Measurements from ENCODE around the gene SEMA3F. TPM values are rescaled to one million over a fixed set of nuclear protein-coding genes. Genes with fewer than 3 reads are reported as not detected.

Gene SEMA3F
- total RNA-seq, 6 experiments from 2014 or later = 1.2 to 5.9 (median 4.2) TPM

- ATAC-seq = no peak
- no CpG with 5 or more reads among the region's 10 CpGs for WGBS (ENCODE audit: insufficient coverage, low coverage, low lambda C conversion rate, missing lambda C conversion rate)
- Histone ChIP-seq H3K4me3 (no peak overlapping the region), H3K36me3 (peaks cover 27 to 70% (median 48%) of the 10 kb centered on the region in 4 donors), H3K27ac (no peak overlapping the region), H3K4me1 (no peaks in the 10 kb centered on the region), H3K27me3 (no peaks in the 10 kb centered on the region), H3K9me3 (no peaks in the 10 kb centered on the region)
- TF ChIP-seq POLR2A (IDR thresholded peaks at IDR 0.05) = no peak
- TF ChIP-seq, protein P1, sequence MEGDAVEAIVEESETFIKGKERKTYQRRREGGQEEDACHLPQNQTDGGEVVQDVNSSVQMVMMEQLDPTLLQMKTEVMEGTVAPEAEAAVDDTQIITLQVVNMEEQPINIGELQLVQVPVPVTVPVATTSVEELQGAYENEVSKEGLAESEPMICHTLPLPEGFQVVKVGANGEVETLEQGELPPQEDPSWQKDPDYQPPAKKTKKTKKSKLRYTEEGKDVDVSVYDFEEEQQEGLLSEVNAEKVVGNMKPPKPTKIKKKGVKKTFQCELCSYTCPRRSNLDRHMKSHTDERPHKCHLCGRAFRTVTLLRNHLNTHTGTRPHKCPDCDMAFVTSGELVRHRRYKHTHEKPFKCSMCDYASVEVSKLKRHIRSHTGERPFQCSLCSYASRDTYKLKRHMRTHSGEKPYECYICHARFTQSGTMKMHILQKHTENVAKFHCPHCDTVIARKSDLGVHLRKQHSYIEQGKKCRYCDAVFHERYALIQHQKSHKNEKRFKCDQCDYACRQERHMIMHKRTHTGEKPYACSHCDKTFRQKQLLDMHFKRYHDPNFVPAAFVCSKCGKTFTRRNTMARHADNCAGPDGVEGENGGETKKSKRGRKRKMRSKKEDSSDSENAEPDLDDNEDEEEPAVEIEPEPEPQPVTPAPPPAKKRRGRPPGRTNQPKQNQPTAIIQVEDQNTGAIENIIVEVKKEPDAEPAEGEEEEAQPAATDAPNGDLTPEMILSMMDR (IDR thresholded peaks at IDR 0.05) = no peak
- intact Hi-C loops (cut with DNase I) = no loop called here
- peak in 1 of 3 donors; percentile 23 for DNase-seq
These were observed 36.9 kb upstream of the SEMA3F start for GRCh38 chr3:50118237-50118636.

DNA sequence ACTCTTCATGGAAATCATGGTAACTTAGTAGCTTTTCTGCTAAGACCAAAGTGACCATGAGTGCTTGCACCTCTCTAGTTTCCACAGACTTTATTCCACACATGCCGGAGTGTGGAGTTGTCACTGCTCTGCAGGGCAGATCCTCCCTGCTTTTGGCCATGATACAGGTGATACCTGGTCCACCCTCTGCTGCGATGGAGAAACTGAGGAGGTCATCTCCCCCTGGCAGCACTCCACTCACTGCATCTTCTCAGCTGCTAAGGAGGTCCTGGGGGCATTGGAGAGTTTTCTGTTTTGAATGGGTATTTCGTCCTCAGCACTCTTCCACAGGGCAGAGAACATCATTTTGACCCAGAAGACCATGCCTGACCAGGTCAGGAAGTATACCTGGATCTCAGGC is 35.3 kb upstream of the SEMA3F start:
- intact Hi-C loops (cut with DNase I) = loop anchor here in 1 of 2 donors (2.0 to 10.0 kb wide), 2 partner anchors 69 to 145 kb away; partner anchors contain the start of gene SEMA3B
- H3K36me3 ChIP-seq = peaks cover 17 to 55% (median 36%) of the 10 kb centered on the region in 4 donors

GRCh38 chr3:50120364-50121071 is 34.6 kb upstream of the SEMA3F start:
- Histone ChIP-seq H3K9me3 (no peaks in the 10 kb centered on the region), H3K27me3 (no peaks in the 10 kb centered on the region), H3K36me3 (peaks cover 11 to 48% (median 30%) of the 10 kb centered on the region in 4 donors), H3K27ac (no peak overlapping the region), H3K4me3 (no peak overlapping the region), H3K4me1 (no peaks in the 10 kb centered on the region)
- DNase-seq (peak in 1 of 3 donors; percentile 38), ATAC-seq (peak in 1 of 4 donors; percentile 6)
- intact Hi-C loops (cut with DNase I) = loop anchor here in 1 of 2 donors (2.0 to 10.0 kb wide), 2 partner anchors 68 to 144 kb away; partner anchors contain the start of gene SEMA3B
- TF ChIP-seq, protein P1 (IDR thresholded peaks at IDR 0.05) = no peak
- WGBS (ENCODE audit: insufficient coverage, low coverage, low lambda C conversion rate, missing lambda C conversion rate) = 90% methylated on average over 2 of the region's 10 CpGs

More for the DNA sequence above, 35.3 kb upstream of the SEMA3F start:
- no peak overlapping the region for H3K4me3 ChIP-seq
- H3K27ac ChIP-seq = no peak overlapping the region
- no peaks in the 10 kb centered on the region for H3K9me3 ChIP-seq
- no peak for ATAC-seq
- no peaks in the 10 kb centered on the region for H3K27me3 ChIP-seq
- 59% methylated on average over 3 of the region's 3 CpGs for WGBS (ENCODE audit: insufficient coverage, low coverage, low lambda C conversion rate, missing lambda C conversion rate)
- TF ChIP-seq POLR2A (IDR thresholded peaks at IDR 0.05) = no peak
- TF ChIP-seq, protein P1 (IDR thresholded peaks at IDR 0.05) = no peak
- no peaks in the 10 kb centered on the region for H3K4me1 ChIP-seq
- DNase-seq = peak in 1 of 3 donors; percentile 13

GRCh38 chr3:50121072-50122032 is 33.8 kb upstream of the SEMA3F start:
- Histone ChIP-seq H3K4me3 (no peak overlapping the region), H3K36me3 (peaks cover 4 to 39% (median 21%) of the 10 kb centered on the region in 4 donors), H3K9me3 (no peaks in the 10 kb centered on the region), H3K27ac (no peak overlapping the region), H3K4me1 (no peaks in the 10 kb centered on the region), H3K27me3 (no peaks in the 10 kb centered on the region)
- ATAC-seq (peak; percentile 82 to 86 (median 84)), DNase-seq (peak; percentile 73 to 80 (median 74))
- WGBS (ENCODE audit: insufficient coverage, low coverage, low lambda C conversion rate, missing lambda C conversion rate) = 7% methylated on average over 8 of the region's 13 CpGs
- TF ChIP-seq, protein P1 (IDR thresholded peaks at IDR 0.05) = peak; percentile 79 to 88 (median 84)
- TF ChIP-seq POLR2A (IDR thresholded peaks at IDR 0.05) = no peak
- intact Hi-C loops (cut with DNase I) = loop anchor here (2.0 to 10.0 kb wide), 2 partner anchors 67 to 143 kb away; partner anchors contain the start of gene SEMA3B (in 1 of the 2)

All from right lobe of liver (tissue), 6 donors.